IPS DF 4.7 (cell line): ENCODE results near the gene HSD17B13.

Experiments
- DNase-seq: peaks from one replicate; pipeline ENCODE4 v3.0.0-alpha.2; 2013; ENCODE audit warnings: low spot score; ENCODE audit errors: extremely low read depth

HSD17B13 gene

GRCh38 chr4:87268411-87268810 lies 54.3 kb downstream of the HSD17B13 start:
- DNase-seq: no peak

- no peak for DNase-seq
Observed at GRCh38 chr4:87266986-87267385, 55.7 kb downstream of the HSD17B13 start.

GRCh38 chr4:87262886-87263285 lies 59.8 kb downstream of the HSD17B13 start:
- no peak for DNase-seq

- DNase-seq: no peak
Observed at GRCh38 chr4:87260477-87260876, 62.2 kb downstream of the HSD17B13 start.

DNA sequence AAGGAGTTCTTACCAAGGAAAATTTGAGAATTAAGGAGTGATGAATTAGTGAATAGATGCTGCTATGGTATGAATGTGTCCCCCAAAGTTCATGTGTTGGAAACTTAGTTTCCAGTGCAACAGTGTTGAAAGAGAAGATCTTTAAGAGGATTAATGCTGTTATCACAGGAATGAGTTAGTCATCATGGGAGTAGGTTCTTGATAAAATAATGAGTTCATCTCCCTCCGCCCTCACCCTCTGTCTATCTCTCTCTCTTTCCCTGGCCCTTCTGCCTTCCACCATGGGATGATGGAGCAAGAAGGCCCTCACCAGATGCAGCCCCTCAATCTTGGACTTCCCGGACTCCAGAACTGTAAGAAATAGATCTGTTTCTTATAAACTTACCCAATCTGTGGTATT lies 64.0 kb downstream of the HSD17B13 start:
- DNase-seq: no peak

DNA sequence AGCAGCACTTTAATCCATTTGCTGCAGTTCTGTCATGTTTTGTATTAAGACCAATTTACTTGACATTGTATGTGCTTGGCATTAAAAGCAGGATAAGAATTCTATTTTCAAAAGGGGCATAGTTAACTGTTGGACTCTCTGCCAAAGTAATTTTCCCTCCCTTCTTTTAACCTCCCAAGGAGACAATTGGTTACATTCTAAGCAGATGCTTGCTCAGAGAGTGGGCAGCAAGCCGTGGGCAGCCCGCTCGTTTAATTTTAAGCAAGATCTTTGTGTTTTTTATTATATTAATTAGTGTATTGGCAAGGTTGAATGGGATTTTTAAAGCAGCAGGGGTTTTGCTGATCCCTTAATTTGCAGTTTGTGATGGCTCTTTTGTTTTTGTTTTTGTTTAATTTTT lies 65.2 kb downstream of the HSD17B13 start:
- DNase-seq: no peak

DNA sequence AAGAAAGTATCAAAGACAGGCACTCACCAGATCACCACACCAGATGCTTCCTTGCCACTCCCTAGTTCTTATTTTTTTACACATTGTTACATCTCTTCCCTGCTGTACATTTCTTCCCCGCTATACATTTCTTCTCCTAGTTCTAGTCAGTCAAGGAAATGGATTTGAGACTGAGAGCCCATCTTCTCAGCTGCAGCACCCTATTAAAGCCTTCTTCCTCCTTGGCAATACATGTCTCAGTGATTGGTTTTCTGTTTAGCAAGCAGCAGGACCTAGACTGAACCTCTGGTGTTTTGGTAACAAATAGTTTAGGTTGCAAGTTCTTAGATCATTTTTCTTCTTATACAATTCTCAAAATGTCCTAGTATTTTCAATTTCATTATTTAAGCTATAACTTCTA lies 66.9 kb downstream of the HSD17B13 start:
- no peak for DNase-seq
